DND-41 (cell line): Measurements from ENCODE around the gene CYTL1.

Source experiments
- ATAC-seq: fragments of 200-7000 bp; cut with Tn5 transposase; 3 replicates; pipeline ENCODE4 v1.9.1; 2021; ENCODE audit warnings: low read depth; ENCODE audit not compliant: insufficient read depth
- DNase-seq: peaks from one replicate; pipeline ENCODE4 v3.0.0-alpha.2; 2020
- H2AFZ ChIP-seq: 2 replicates; pipeline ENCODE4 v1.6.0; 2012; ENCODE audit warnings: low read depth, low read length
- H3K27ac ChIP-seq: 2 replicates; pipeline ENCODE4 v1.5.1; 2012; ENCODE audit warnings: low read length, inconsistent platforms
- H3K27me3 ChIP-seq: fragments of 200-600 bp; sonication (generic); 2 replicates; pipeline ENCODE4 v1.6.0; 2012; ENCODE audit warnings: low read length, mild to moderate bottlenecking, inconsistent platforms; ENCODE audit not compliant: insufficient read depth, poor library complexity
- H3K36me3 ChIP-seq: 2 replicates; pipeline ENCODE4 v1.5.1; 2012; ENCODE audit warnings: low read length, inconsistent platforms; ENCODE audit not compliant: insufficient read depth
- H3K4me1 ChIP-seq: 2 replicates; pipeline ENCODE4 v1.5.1; 2012; ENCODE audit warnings: mild to moderate bottlenecking, low read length; ENCODE audit not compliant: insufficient read depth
- H3K4me2 ChIP-seq: 2 replicates; pipeline ENCODE4 v1.6.0; 2012; ENCODE audit warnings: mild to moderate bottlenecking, moderate library complexity, low read length, inconsistent platforms; ENCODE audit not compliant: insufficient read depth
- H3K4me3 ChIP-seq, 2 experiments: fragments of 200-600 bp in 1 of 2; shearing (Covaris generic) in 1 of 2; 2 replicates each; pipeline ENCODE4 v1.5.1; 2012 to 2016; ENCODE audit warnings: inconsistent platforms in 2 of 2, low read length in 2 of 2, mild to moderate bottlenecking in 2 of 2, low read depth in 1 of 2, moderate library complexity in 1 of 2
- H3K79me2 ChIP-seq: 2 replicates; pipeline ENCODE4 v1.6.0; 2012; ENCODE audit warnings: low read length, inconsistent platforms; ENCODE audit not compliant: insufficient read depth
- H3K9ac ChIP-seq: 2 replicates; pipeline ENCODE4 v1.6.0; 2012; ENCODE audit warnings: low read depth, mild to moderate bottlenecking, inconsistent platforms, low read length, moderate library complexity
- H3K9me3 ChIP-seq: 2 replicates; pipeline ENCODE4 v1.5.1; 2012; ENCODE audit warnings: low read length, moderate library complexity, mild to moderate bottlenecking, inconsistent platforms; ENCODE audit not compliant: insufficient read depth, severe bottlenecking
- H4K20me1 ChIP-seq: 2 replicates; pipeline ENCODE4 v1.6.0; 2012; ENCODE audit warnings: low read length; ENCODE audit not compliant: insufficient read depth
- EZH2 ChIP-seq: IDR thresholded peaks from 3 replicates; pipeline ENCODE4 v1.6.1; 2012; ENCODE audit warnings: borderline replicate concordance, low read depth, mild to moderate bottlenecking, moderate library complexity, low read length, inconsistent platforms; ENCODE audit not compliant: severe bottlenecking
- TF ChIP-seq, protein P1 (sequence below): IDR thresholded peaks from 2 replicates; pipeline ENCODE4 v1.5.1; 2012; ENCODE audit warnings: borderline replicate concordance, low read length, moderate library complexity, mild to moderate bottlenecking; ENCODE audit not compliant: poor library complexity, severe bottlenecking; ENCODE audit errors: extremely low read depth

Gene CYTL1

DNA sequence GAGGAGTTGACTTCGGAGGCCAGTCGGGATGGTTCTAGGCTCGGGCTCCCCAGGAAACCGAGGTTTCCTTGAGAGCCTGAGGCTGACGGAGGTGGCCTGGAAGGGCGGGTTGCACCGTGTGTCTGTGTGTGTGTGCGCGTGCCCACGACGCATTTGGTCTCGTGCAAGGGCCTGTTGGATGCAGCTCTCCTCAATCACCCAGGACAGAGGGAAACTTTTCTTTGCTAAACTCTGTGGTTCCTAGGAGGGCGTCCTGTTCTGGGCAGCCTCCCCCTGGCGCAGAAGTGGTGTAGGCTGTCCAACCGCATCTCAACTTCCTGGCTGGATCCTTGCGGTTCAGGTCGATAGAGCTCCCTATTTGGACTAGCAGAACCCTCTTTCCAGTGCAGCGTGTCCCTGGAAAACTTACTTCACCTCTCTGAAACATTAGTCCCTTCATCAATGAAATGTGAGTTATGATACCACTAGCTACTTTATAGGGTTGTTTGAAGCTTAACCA is 33.0 kb upstream of the CYTL1 start:
- Histone ChIP-seq H3K27ac (peak overlapping the region; percentile 73), H3K4me1 (peaks cover 35% of the 10 kb centered on the region), H3K36me3 (peaks cover 5% of the 10 kb centered on the region; the same call in 1 of the 2 replicates), H3K9ac (peak overlapping the region; percentile 71), H4K20me1 (peaks cover 6% of the 10 kb centered on the region; the same call in 1 of the 2 replicates), H3K4me3 (peak overlapping the region; percentile 33 to 61; a peak in 3 of 4 replicates), H3K9me3 (no peaks in the 10 kb centered on the region), H3K4me2 (peak overlapping the region; percentile 80), H3K79me2 (peaks cover 26% of the 10 kb centered on the region), H3K27me3 (peaks cover 4% of the 10 kb centered on the region), H2AFZ (peak overlapping the region; percentile 74)
- no peak for DNase-seq
- peak; percentile 1; the same call in 1 of the 3 replicates for ATAC-seq
- TF ChIP-seq, protein P1, sequence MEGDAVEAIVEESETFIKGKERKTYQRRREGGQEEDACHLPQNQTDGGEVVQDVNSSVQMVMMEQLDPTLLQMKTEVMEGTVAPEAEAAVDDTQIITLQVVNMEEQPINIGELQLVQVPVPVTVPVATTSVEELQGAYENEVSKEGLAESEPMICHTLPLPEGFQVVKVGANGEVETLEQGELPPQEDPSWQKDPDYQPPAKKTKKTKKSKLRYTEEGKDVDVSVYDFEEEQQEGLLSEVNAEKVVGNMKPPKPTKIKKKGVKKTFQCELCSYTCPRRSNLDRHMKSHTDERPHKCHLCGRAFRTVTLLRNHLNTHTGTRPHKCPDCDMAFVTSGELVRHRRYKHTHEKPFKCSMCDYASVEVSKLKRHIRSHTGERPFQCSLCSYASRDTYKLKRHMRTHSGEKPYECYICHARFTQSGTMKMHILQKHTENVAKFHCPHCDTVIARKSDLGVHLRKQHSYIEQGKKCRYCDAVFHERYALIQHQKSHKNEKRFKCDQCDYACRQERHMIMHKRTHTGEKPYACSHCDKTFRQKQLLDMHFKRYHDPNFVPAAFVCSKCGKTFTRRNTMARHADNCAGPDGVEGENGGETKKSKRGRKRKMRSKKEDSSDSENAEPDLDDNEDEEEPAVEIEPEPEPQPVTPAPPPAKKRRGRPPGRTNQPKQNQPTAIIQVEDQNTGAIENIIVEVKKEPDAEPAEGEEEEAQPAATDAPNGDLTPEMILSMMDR, result no peak
- no peak for TF ChIP-seq EZH2

DNA sequence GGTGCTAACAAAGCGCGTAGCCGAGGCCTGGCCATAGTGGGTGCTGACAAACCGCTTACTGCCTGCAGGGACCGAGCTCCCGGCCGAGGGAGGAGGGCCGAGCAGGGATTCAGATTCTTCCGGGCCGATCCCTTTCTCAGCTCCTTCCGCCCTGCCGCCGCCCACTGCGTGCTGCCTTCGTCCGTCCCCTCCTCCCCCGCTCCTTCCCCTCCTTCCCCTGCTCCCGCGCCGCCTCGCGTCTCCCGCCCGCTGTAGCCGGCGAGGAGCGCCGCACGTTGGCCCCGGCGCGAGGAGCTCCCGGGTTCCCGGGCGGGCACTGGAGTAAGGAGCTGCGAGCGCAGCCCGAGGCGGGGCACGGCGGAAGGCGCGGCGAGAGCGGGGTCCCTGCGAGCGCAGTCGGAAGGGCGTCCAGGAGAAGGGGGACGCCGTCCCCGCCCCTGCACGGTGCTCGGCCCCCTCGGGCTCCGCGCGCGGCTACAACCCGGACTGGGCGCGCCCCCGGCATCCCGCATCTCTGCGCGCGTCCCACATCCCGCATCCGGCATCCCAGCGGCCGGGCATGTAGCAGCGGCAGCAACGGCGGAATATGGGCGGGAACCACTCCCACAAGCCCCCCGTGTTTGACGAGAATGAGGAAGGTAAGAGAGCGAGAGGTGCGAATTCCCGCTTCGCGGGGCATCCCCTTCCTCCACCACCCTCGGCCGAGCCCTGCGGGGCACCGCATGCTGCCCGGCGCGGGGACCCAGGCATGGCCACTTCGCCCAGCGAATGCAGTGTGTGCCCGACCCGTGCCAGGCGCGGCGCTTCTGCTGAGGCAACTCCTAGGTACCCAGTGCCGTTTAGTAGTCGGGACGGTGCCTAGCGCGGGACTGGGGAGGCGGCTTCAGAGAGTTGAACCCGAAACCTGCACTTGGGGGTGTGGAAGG is 32.3 kb upstream of the CYTL1 start, which contains the start of gene STK32B:
Gene STK32B, plus strand, starts transcription at position 203 of the 926 bp plus-strand sequence.
- no peak for TF ChIP-seq EZH2
- TF ChIP-seq, protein P1, result peak; percentile 30
- peak within 1 kb of the TSS; percentile 73 for H3K27ac ChIP-seq
- H3K4me2 ChIP-seq, result peak within 1 kb of the TSS; percentile 80
- DNase-seq, result peak; percentile 72
- no peaks in the 10 kb centered on the region for H3K9me3 ChIP-seq
- ATAC-seq, result peak; percentile 60
- H3K36me3 ChIP-seq, result peaks cover 5% of the 10 kb centered on the region; the same call in 1 of the 2 replicates
- peak within 1 kb of the TSS; percentile 71 for H3K9ac ChIP-seq
- peaks cover 26% of the 10 kb centered on the region for H3K79me2 ChIP-seq
- H2AFZ ChIP-seq, result peak within 1 kb of the TSS; percentile 74
- peaks cover 6% of the 10 kb centered on the region; the same call in 1 of the 2 replicates for H4K20me1 ChIP-seq
- peaks cover 35% of the 10 kb centered on the region for H3K4me1 ChIP-seq
- H3K27me3 ChIP-seq, result peaks cover 4% of the 10 kb centered on the region
- peak within 1 kb of the TSS; percentile 33 to 61; a peak in 3 of 4 replicates for H3K4me3 ChIP-seq

DNA sequence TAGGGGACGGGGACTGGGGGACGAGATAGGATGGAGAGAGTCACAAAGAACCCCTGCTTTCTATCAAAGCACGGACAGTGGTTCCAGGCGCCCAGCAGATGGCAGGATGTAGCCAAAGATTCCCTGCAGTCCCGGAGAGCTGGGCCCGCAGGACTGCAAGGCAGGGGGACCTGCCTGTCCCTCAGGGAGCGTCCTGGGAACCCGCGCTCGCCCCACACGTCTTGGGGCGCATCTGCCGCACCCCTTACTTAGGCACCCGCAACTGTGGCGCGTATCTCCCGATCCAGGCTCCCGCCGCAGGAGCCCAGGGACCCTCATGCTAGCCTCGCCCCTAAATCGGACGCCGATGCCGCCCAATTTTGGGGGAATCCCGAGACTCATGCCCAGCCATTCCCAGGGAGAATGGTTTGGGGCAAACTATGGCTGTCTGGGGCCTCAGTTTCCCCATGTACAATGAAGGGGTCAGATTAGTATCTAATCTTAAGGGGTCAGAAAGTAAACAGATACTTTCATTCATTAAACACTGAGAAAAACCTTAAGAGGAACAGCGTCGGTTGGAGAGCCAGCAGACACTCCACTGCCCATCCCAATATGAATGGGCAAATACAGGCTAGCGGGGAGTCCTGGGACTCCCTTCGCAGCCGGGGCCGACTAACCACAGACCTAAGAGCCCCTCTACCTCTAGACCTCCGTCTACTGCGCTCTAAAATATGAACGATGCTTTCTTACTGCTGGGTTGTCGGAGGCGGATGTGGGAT is 31.4 kb upstream of the CYTL1 start:
- ATAC-seq (peak; percentile 81), DNase-seq (peak; percentile 61)
- peak overlapping the region; percentile 71 for H3K9ac ChIP-seq
- peaks cover 6% of the 10 kb centered on the region; the same call in 1 of the 2 replicates for H4K20me1 ChIP-seq
- no peaks in the 10 kb centered on the region for H3K9me3 ChIP-seq
- peak overlapping the region; percentile 80 for H3K4me2 ChIP-seq
- no peaks in the 10 kb centered on the region for H3K36me3 ChIP-seq
- H3K4me3 ChIP-seq, result peak overlapping the region; percentile 33 to 61; a peak in 3 of 4 replicates
- peak overlapping the region; percentile 74 for H2AFZ ChIP-seq
- peak overlapping the region; percentile 73 for H3K27ac ChIP-seq
- peaks cover 23% of the 10 kb centered on the region for H3K79me2 ChIP-seq
- peaks cover 37% of the 10 kb centered on the region for H3K4me1 ChIP-seq
- TF ChIP-seq EZH2, result no peak
- TF ChIP-seq, protein P1, result peak; percentile 85
- peaks cover 4% of the 10 kb centered on the region for H3K27me3 ChIP-seq
